A172 (cell line): ENCODE measurements around the gene FAM124B. TPM values are rescaled to one million over a fixed set of nuclear protein-coding genes. Genes with fewer than 3 reads are reported as not detected.

Experiments used
- DNase-seq: peaks from one replicate; pipeline ENCODE4 v3.0.0-alpha.2; 2015; ENCODE audit warnings: low spot score
- total RNA-seq: library from RNA; depleted of rRNA; stranded (reverse); fragments of >200 nt; shearing (Covaris generic); gene quantifications from 2 replicates; pipeline ENCODE4 v1.2.3, GENCODE V29; 2014; rRNA removed

FAM124B gene
- not detected in 2 replicates for total RNA-seq

GRCh38 chr2:224401641-224402342, at the start of gene FAM124B:
Gene FAM124B, minus strand, starts transcription at chr2:224402107. Its CDS starts 339 bp downstream, at chr2:224401768.
- peak; percentile 6 for DNase-seq

- DNase-seq, result no peak
These were observed 47.6 kb upstream of the FAM124B start for GRCh38 chr2:224449212-224450147.

GRCh38 chr2:224448236-224448635, 46.3 kb upstream of the FAM124B start:
- DNase-seq, result no peak

- no peak for DNase-seq
These were observed 42.9 kb upstream of the FAM124B start for GRCh38 chr2:224444783-224445182.

GRCh38 chr2:224444021-224444420, 42.1 kb upstream of the FAM124B start:
- DNase-seq, result no peak

GRCh38 chr2:224442071-224442967, 40.4 kb upstream of the FAM124B start:
- no peak for DNase-seq

- DNase-seq, result no peak
These were observed 39.1 kb upstream of the FAM124B start for GRCh38 chr2:224440988-224441387.

- DNase-seq, result no peak
These were observed 36.8 kb upstream of the FAM124B start for GRCh38 chr2:224438726-224439125.

- peak; percentile 45 for DNase-seq
These were observed 34.7 kb upstream of the FAM124B start for GRCh38 chr2:224436634-224437033.

GRCh38 chr2:224434618-224435017, 32.7 kb upstream of the FAM124B start:
- no peak for DNase-seq

- DNase-seq, result no peak
These were observed 31.5 kb upstream of the FAM124B start for GRCh38 chr2:224433442-224433841.

GRCh38 chr2:224432003-224432579, 30.2 kb upstream of the FAM124B start:
- no peak for DNase-seq

- DNase-seq, result no peak
These were observed 27.5 kb upstream of the FAM124B start for GRCh38 chr2:224429441-224429810.

- DNase-seq, result no peak
These were observed 27.0 kb upstream of the FAM124B start for GRCh38 chr2:224428787-224429440.

GRCh38 chr2:224427471-224427870, 25.6 kb upstream of the FAM124B start:
- DNase-seq, result no peak

GRCh38 chr2:224426656-224427055, 24.7 kb upstream of the FAM124B start:
- DNase-seq, result no peak

- DNase-seq, result no peak
These were observed 19.2 kb upstream of the FAM124B start for GRCh38 chr2:224421065-224421464.

- DNase-seq, result no peak
These were observed 16.0 kb upstream of the FAM124B start for GRCh38 chr2:224417947-224418346.

- DNase-seq, result no peak
These were observed 15.4 kb upstream of the FAM124B start for GRCh38 chr2:224417361-224417729.

GRCh38 chr2:224416656-224417360, 14.9 kb upstream of the FAM124B start:
- no peak for DNase-seq
